Measurements from ENCODE around the gene GOLGA8A.
"Not testable (repeated sequence)": the region's sequence is repeated elsewhere in the genome, so short reads cannot be mapped to it uniquely, and the experiment has no call there.

Gene GOLGA8A, protein sequence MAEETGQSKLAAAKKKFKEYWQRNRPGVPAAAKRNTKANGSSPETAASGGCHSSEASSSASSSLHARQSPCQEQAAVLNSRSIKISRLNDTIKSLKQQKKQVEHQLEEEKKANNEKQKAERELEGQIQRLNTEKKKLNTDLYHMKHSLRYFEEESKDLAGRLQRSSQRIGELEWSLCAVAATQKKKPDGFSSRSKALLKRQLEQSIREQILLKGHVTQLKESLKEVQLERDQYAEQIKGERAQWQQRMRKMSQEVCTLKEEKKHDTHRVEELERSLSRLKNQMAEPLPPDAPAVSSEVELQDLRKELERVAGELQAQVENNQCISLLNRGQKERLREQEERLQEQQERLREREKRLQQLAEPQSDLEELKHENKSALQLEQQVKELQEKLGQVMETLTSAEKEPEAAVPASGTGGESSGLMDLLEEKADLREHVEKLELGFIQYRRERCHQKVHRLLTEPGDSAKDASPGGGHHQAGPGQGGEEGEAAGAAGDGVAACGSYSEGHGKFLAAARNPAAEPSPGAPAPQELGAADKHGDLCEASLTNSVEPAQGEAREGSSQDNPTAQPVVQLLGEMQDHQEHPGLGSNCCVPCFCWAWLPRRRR

DNA sequence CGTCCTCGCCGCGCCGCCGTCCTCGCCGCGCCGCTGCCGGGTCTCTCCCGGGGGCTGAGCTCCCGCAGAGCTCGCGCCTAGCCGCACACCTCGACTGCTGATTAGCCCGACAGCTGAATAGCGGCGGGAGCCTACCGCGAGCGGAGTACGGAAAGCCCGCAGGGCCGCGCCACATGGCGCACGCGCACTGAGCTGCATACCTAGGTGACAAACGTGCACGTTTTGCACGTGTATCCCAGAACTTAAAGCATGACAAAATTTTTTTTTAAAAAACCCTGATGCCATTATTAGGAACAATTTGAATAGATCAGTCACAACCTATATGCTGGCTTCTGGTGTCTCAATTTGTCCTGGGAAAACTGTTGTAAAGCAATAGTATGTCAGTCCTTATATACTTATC, at the start of gene GOLGA8A:
Gene GOLGA8A (minus strand): TSS at position 122 of the 400 bp plus-strand sequence. CDS start 48,117 bp downstream, outside the sequence.
- DNase-seq (ENCODE audit: low read depth): peak; percentile 79

DNA sequence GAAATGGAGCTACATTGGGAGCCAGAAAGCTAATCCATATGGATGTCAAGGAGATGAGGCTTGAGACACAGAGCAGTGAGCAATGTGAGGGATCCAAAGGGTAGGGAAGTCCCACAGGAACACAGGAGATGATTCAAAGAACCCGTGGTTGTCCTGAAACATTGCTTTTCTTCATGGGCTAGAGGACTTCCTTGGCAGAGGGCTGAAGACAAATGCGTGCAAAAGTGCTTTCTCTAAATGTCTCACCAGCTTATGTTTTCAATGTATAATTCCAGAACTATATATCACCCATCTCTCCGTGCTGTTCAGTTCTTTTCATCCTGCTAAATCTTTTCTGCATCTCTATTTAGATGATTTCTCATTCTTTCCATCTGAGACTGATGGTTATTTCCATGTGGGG, 46.0 kb upstream of the GOLGA8A start:
- DNase-seq (ENCODE audit: low read depth): no peak

DNA sequence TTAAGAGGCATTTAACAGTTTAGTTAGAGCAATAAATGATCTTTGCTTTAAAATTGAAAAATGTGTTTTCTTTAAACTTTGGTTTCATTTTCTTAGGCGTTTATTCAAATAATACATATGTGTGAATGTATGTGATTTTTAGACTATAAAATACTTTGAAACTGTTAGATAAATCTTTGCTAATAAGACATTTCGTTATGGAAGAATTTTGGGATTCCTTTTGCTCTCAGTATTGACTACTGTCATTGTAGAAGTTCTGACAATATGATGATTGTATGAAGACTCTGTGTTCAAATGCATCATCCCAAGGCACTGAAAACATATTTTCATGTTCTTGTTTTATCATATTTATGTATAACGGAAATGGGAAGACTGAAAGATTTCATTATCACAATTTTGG, 43.8 kb upstream of the GOLGA8A start:
- no peak for DNase-seq (ENCODE audit: low read depth)

DNA sequence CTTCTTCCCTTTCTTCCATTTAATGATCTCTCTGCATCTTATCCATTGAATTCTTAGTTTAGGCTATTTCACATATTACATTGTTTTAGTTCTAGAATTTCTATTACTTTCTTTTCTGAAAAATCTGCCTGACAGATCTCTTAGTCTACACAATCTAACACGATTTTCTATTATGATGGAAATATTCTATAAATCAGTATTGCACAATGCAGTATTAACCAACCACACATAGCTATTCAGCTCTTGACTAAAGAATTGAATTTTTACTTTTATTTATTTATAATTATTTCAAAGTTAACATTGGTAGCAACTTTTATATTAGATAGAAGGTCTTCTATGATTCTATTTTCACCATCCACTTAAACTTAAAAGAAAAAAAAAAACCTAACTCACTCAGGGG, 36.2 kb upstream of the GOLGA8A start:
- DNase-seq (ENCODE audit: low read depth): no peak

DNA sequence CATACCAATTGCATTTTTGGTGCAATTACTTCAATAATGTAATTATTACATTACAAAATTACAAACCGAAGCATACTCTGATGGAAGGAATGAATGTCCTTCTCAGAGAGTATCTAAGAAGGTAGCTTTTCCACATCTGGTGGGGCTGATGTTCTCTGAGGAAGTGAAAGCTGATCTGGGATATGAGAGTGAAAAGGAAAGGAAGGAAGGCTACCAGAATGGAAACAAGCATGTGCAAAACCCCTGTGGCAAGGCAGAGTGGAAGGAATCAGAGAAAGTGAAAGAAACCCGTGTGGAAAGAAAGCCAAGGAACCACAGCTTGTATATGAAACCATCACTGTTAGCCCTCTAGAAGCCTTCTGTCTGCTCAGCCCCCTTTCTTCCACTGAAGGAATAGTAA, 35.3 kb upstream of the GOLGA8A start:
- DNase-seq (ENCODE audit: low read depth): no peak

DNA sequence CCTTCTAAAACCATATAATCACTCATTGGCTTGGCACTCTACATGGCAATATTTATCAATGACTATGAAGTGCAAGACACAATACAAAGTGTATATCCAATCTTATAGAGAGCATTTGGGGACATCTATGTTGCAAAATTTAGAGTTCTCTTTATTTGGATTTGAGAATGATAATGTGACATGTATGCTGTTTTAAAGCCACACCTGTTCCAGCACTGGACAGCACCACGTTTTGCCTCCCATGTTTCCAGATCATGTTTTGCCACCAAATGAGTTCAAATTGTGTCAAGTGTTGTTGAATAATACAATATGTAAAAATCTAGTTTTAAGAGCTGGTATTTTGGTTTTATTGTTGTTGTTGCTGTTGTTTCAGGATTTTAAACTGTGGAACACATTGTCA, 33.3 kb upstream of the GOLGA8A start:
- no peak for DNase-seq (ENCODE audit: low read depth)

DNA sequence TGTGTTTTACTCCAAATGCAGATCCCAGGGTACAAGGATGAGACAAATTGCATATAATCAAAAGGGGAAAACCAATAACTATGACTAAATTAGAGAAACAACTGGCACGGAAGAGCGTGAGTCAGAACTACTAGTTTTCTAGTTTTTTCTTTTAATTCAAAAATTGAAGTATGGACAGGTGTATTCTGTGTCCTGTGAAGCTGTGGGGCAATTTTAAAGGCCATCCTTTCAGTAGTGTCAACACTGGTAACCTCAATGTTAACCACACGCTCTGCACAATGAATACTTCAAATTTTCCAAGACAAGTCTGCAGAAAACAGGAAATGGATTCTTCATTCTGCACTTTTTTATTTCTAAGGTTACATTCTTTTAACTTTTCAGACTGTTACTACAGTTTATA, 32.5 kb upstream of the GOLGA8A start:
- DNase-seq (ENCODE audit: low read depth): no peak

DNA sequence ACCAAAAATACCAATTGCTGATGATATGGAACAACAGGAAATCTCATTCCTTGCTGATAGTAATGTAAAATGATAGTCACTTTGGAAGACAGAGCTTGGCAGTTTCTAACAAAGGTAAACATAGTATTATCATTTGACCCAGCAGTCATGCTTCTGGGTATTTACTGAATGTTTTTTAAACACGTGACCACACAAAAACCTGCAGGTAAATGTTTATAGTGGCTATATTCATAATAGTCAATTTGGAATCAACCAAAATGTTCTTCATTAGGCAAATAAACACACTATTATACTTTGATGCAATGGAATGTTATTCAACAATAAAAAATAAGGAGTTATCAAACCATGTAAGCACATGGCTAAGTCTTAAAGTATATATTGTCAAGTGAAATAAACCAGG, 24.1 kb upstream of the GOLGA8A start:
- DNase-seq (ENCODE audit: low read depth): no peak

DNA sequence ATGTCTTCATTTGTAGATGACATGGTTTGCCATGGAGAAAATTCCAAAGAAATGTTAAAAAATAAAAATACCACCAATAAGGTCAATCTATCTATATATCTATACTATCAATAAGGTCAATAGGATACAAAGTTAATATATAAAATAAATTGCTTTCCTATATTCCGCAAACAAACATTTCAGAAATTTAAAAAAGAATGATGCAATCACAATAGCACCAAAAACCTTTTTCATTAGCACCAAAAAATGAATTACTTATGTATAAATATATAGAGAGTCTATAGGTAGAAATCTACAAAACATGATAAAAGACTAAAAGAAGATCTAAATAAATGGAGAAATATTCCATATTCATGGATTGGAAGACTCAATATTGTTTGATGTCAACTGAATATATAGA, 22.8 kb upstream of the GOLGA8A start:
- DNase-seq (ENCODE audit: low read depth): no peak

DNA sequence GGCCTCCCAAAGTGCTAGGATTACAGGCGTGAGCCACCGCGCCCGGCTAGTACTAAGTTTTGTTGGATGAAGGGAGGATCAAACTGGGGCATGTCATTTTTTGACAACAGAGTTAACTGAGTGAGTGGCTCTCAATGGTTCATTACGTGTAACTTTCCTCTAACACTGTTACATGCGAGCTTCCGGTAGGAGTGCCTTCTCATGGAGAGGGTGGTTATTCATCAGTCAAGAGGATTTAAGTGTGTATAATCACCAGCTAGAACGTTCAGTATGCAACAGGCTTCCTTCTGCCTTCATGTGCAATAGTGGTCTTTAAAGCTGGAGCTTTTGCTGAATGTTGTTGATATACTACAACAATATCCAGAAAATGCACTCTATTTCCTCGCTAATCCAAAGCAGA, 19.1 kb upstream of the GOLGA8A start:
- no peak for DNase-seq (ENCODE audit: low read depth)

DNA sequence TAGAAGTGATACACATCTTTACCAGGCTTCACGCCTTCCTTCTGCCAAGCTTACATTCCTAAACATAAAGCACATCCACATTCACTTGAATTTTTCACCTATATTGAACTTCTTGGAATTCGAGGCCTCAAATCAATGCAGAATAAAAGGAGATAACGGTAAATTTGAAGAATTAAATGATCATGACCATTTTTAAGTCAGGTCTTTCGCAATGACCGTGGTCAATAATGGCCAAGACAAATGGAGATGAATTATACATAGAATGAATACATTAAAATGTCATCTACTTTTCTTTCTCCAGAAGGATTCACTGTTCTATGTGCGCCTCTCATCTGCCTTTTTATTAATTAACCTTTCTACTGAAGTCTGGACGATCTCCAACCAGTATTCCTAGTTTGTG, 5.3 kb upstream of the GOLGA8A start:
- DNase-seq (ENCODE audit: low read depth): no peak

DNA sequence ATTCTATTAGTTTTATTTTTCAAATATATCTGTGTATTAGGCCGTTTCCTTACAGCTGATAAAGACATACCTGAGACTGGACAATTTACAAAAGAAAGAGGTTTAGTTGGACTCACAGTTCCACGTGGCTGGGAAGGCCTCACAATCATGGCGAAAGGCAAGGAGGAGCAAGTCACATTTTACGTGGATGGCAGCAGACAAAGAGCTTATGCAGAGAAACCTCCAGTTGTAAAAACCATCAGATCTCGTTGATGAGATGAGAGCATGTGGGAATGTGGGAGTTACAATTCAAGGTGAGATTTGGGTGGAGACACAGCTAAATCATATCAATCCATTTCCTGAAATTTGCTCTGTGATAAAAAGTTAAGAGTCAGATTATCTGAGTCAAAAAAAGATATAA, 2.3 kb upstream of the GOLGA8A start:
- DNase-seq (ENCODE audit: low read depth): no peak

DNA sequence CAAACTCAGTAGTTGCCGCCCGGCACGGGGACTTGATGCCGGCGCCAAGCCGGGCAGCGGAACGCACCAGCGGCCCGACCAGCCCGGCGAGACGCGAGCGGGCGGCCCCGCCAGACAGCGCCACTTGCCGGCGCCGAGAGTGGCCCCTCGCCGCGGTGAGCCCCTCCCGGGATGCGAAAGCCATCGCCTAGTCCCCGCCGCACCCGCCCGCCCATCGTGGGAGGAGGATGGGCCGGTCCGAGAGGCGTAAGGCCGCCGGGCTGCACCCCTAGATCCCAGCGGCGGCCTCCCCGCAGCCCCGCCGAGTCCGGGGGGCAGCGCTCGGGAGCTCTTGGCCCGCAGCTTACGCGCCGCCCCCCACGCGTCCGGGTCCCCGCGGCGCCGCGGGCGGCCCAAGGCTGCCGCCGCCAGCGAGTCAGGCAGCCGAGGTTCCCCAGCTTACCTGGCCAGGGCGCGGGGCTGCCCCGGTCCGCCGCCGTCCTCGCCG, 609 bp downstream of the GOLGA8A start:
- DNase-seq (ENCODE audit: low read depth): peak; percentile 28

DNA sequence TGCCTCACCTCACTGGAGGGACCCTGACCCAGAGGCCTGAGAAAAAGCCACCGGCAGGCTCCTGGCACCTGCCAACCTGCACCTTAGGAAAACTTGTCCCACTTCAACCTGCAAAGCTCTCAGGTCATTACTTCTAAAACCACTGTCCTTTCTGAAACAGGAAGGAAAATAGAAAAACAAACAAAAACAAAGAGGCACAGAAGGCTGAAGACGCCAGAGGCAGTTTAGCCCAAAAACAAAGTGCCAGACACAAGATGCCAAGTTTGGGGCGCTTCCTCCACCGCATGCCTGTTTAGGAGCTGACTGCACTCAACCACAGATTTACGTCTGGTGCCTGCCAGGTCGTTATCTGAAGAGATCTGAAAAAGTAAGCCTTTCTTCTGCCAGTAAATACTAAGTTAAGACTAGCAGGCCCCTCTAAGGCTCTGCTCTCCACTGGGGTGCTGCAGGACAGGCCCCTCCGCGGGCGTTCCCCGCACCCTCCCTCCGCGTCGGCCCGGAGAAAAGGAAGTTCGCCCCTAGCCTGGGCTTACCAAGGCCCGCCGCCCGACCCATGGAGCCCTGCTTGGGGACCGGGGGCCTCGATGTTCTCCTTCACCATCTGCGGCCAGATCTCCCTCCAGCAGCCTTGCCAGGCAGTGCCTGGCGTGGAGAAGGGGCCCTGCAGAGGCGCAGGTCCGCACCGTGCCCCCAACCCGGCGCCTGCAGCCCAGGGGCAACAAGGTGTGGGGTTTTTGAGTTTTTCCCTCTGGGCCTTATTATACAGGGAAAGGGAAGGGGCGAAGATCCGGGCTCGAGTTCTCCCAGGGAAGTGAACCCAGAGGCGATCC, 1.3 kb downstream of the GOLGA8A start:
- no peak for DNase-seq (ENCODE audit: low read depth)

DNA sequence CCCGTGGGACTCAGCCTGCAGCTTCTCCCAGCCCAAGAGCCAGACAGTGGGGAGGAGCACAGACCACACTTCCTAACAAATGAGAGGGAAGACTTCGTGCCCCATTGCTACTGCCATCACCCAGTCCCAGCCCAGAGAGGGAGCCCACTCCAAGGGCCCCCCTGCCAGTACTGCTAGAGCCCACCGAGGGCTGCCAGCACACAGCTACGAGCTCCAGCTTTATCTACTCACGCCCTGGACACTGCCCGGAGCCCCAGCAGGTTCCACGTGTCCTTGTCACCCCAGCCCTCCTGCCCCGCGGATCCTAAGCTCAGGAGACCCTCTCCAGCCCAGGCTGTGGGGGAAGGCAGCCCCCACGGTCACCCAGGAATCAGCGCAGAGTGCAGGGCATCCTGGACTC, 1.9 kb downstream of the GOLGA8A start:
- DNase-seq (ENCODE audit: low read depth): no peak

DNA sequence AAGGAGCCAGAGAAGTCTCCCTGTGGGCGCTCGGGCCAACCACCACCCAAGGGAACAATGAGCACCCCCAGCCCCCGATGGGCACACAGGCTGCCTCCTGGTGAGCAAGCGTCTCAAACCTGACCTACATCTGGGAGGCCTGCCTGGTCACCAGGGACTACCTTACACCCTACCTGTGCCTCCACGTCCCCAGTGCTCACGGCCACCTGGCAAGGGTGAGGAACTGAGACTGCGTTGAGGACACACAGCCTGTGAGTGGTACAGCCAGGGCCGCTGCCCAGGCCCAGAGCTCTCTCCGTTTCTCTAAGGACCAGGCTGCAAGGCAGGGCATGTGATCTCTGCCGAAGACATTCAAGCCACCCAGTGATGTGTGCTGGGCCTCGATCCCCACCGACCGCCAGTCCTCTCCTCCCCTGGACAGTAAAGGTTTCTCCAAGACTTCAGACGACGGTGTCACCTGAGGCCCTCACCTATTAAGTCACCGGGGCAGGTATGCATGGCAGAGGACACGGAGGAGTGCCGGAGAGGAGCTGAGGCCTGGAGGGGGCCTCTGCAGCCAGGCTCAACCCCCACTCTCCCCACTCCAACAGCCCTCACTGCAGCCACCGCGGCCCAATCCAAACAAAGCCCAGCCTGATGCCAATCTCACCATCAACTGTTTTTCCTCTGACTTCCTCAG, 2.8 kb downstream of the GOLGA8A start:
- DNase-seq (ENCODE audit: low read depth): no peak

DNA sequence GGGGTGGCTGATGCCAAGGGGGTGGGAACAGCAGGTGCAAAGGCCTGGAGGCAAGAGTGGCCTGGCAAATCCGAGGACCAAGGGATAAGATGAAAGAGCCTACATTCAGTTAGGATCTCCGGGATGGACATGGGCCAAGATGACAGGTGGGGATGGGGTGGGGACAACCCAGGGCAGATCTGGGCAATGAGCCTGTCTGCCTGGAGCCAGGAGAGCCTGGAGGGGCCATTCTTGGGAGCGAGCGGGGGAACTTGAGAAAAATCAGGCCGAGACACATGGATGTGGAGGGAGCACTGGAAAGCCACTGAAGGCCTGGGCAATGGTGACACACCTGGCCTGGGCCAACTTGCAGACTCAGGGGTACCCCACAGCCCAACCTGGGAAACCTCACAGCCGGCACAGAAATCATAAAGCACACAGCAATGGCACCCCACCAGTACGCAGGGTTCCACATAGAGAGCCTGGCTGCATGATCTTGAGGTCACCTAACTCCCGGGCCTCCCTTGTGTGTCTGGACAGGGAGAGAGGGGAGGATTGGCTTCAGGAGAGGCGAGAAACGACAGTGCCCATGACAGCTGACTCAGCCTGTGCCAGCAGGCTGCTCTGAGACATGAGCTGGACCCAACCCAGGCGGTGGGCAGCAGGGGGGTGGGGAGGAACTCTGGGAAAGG, 3.5 kb downstream of the GOLGA8A start:
- DNase-seq (ENCODE audit: low read depth): not testable (repeated sequence)

DNA sequence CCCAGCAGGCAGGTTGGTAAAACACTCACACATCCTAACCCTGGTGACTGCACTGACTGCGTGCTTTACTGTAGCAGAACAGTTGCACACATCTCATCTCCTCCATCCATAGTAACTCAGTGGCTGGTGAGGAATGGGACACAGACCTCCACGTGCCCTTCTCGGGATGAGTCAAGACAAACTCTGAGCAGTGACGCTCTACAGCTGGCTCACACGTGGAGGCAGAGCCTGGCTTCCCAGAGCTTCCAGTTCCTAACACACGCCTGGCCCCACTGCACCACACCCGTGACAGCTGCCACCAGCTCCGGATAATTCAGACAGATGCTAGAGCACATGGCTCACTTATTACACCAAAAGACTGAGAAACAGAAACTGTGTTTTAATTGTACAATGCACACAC, 7.0 kb downstream of the GOLGA8A start:
- DNase-seq (ENCODE audit: low read depth): not testable (repeated sequence)

DNA sequence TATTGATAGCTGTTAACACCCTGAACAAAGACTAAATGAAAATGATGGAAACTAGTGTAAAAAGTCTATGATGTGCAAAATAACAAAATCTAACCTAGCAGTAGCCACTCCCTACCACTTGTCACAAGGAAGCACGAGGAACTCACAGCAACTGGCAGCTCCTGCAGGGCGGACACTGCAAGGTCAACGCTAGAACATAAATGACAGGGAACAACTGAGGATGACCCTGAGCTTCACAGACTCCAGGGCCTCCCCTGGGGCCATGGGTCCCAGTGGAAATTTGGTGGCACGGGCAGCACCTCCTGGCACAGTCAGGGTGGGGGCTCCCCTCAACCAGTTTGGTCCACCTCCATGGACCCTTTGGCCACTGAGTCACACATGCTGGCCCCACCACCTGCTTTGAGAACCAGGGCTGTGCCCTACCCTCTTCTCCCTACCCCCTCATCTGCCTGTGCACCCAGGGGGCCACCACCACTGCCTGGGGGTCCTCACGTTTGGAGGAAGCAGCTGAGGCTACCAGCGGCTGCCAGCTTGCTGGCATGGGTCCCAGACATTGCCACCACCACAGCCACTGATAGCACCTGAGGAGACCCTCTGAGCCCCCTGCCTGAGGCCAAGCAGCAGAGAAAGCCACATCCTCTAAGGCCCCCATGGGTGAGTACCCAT, 14.1 kb downstream of the GOLGA8A start:
- not testable (repeated sequence) for DNase-seq (ENCODE audit: low read depth)

DNA sequence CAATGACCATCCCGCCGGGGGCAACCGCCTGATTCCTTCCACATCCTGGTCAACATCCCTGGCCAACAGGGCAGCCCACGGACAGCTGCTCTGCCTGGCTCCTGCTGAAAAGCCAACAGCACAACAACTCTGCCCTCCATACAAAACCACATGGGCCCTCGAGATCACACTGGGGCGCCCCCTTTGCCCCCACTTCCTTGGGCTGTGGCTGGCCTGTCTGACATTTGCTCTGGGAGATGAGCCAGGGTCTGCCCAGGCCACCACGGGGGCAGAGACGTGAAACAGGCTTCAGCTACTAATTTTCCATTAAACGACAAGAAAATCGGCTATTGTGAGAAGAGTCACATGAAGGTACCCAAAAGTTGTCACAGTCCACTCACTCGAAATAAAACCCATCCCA, 16.7 kb downstream of the GOLGA8A start:
- DNase-seq (ENCODE audit: low read depth): not testable (repeated sequence)

DNA sequence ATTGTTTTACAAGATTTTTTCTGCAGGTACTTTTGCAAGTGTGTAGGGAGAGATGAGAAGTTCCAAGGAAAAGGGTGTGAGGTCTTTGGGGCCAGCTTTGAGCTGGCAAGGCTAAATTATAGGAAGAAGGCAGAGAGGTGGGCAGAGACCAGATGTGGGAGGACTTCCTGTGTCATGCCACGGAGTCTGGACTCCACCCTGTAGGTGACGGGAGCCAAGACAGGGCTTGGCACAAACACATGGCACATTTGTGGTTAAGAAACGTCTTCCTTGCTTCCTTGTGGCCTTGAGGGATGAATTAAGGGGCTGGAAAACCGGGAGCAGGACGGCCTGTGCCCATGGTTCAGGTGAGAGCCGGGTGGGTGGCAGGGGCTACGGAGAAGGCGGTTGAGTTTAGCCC, 19.2 kb downstream of the GOLGA8A start:
- DNase-seq (ENCODE audit: low read depth): not testable (repeated sequence)

Data from activated T-helper 1 cell treated with Interleukin-2 at 50 U/mL for 16 hours (primary cell).